Activated CD4-positive, CD25-positive, alpha-beta regulatory T cell treated with anti-CD3 and anti-CD28 coated beads, Interleukin-2, amount 50 U/mL, for 16 hours (primary cell): ENCODE measurements around the gene ANKRD13B.
"Not testable (repeated sequence)": the region's sequence is repeated elsewhere in the genome, so short reads cannot be mapped to it uniquely, and the experiment has no call there.

ENCODE experiments used
- DNase-seq: peaks from one replicate; pipeline ENCODE4 v3.0.0-alpha.2; 2020; ENCODE audit warnings: low read depth, low spot score

The ANKRD13B gene

GRCh38 chr17:29642171-29642611 is 49.3 kb downstream of the ANKRD13B start:
- no peak for DNase-seq

GRCh38 chr17:29643817-29644160 is 50.9 kb downstream of the ANKRD13B start:
- DNase-seq, result no peak

- no peak for DNase-seq
Measured at GRCh38 chr17:29645515-29646051, 52.7 kb downstream of the ANKRD13B start.

GRCh38 chr17:29648005-29648404 is 55.1 kb downstream of the ANKRD13B start:
- no peak for DNase-seq

GRCh38 chr17:29649359-29649758 is 56.4 kb downstream of the ANKRD13B start:
- no peak for DNase-seq

- no peak for DNase-seq
Measured at GRCh38 chr17:29650396-29650795, 57.5 kb downstream of the ANKRD13B start.

GRCh38 chr17:29651913-29652312 is 59.0 kb downstream of the ANKRD13B start:
- DNase-seq, result not testable (repeated sequence)

- no peak for DNase-seq
Measured at GRCh38 chr17:29652976-29653375, 60.0 kb downstream of the ANKRD13B start.

- no peak for DNase-seq
Measured at GRCh38 chr17:29653995-29654714, 61.2 kb downstream of the ANKRD13B start.

GRCh38 chr17:29655323-29655722 is 62.4 kb downstream of the ANKRD13B start:
- DNase-seq, result no peak

- DNase-seq, result no peak
Measured at GRCh38 chr17:29659155-29659554, 66.2 kb downstream of the ANKRD13B start.

GRCh38 chr17:29661213-29661612 is 68.3 kb downstream of the ANKRD13B start:
- DNase-seq, result no peak

GRCh38 chr17:29663155-29663554 is 70.2 kb downstream of the ANKRD13B start:
- DNase-seq, result no peak
